Ectodermal cell (in vitro differentiated cells): ENCODE data around the gene CACFD1.
"Not testable (repeated sequence)": the region's sequence is repeated elsewhere in the genome, so short reads cannot be mapped to it uniquely, and the experiment has no call there.

Source experiments
- H3K27ac ChIP-seq: 2 replicates; pipeline ENCODE4 v1.7.0; 2013; ENCODE audit warnings: mild to moderate bottlenecking, low read depth, low read length; ENCODE audit not compliant: insufficient read depth, poor library complexity, severe bottlenecking
- H3K27me3 ChIP-seq: 2 replicates; pipeline ENCODE4 v1.7.0; 2013; ENCODE audit warnings: mild to moderate bottlenecking, low read length; ENCODE audit not compliant: insufficient read depth, control insufficient read depth, poor library complexity, severe bottlenecking
- H3K36me3 ChIP-seq: one replicate; pipeline ENCODE4 v1.7.0; 2013; ENCODE audit warnings: low read length; ENCODE audit not compliant: control insufficient read depth, insufficient read depth
- H3K4me1 ChIP-seq: one replicate; pipeline ENCODE4 v1.7.0; 2013; ENCODE audit warnings: low read length; ENCODE audit not compliant: control insufficient read depth, insufficient read depth
- H3K4me3 ChIP-seq: 2 replicates; pipeline ENCODE4 v1.7.0; 2013; ENCODE audit warnings: low read depth, low read length, control low read depth; ENCODE audit not compliant: insufficient read depth
- H3K9me3 ChIP-seq: 2 replicates; pipeline ENCODE4 v1.7.0; 2013; ENCODE audit warnings: mild to moderate bottlenecking, low read length, moderate library complexity; ENCODE audit not compliant: control insufficient read depth
- WGBS, 2 experiments: methylation state at CpG; one replicate each; pipeline ENCODE4 v1.1.7; 2013; ENCODE audit warnings: missing lambda C conversion rate in 2 of 2; 5-methylcytosine and 5-hydroxymethylcytosine counted together

Gene CACFD1

GRCh38 chr9:133440874-133441273 lies 18.9 kb upstream of the CACFD1 start:
- 95% methylated on average over 12 of the region's 12 CpGs for WGBS, 2 experiments
- H3K27me3 ChIP-seq, result no peaks in the 10 kb centered on the region
- no peaks in the 10 kb centered on the region for H3K4me1 ChIP-seq
- no peak overlapping the region for H3K27ac ChIP-seq
- H3K4me3 ChIP-seq, result no peak overlapping the region
- no peaks in the 10 kb centered on the region for H3K36me3 ChIP-seq
- no peaks in the 10 kb centered on the region for H3K9me3 ChIP-seq

- Histone ChIP-seq H3K4me3 (no peak overlapping the region), H3K36me3 (no peaks in the 10 kb centered on the region), H3K27ac (no peak overlapping the region), H3K9me3 (no peaks in the 10 kb centered on the region), H3K4me1 (no peaks in the 10 kb centered on the region), H3K27me3 (no peaks in the 10 kb centered on the region)
- WGBS, 2 experiments, result 86 to 89% methylated on average over 5 of the region's 5 CpGs
Measured at GRCh38 chr9:133441571-133441970, 18.2 kb upstream of the CACFD1 start.

- Histone ChIP-seq H3K9me3 (no peaks in the 10 kb centered on the region), H3K4me1 (no peaks in the 10 kb centered on the region), H3K4me3 (no peak overlapping the region), H3K36me3 (no peaks in the 10 kb centered on the region), H3K27me3 (no peaks in the 10 kb centered on the region), H3K27ac (no peak overlapping the region)
- 89 to 92% methylated on average over 15 of the region's 15 CpGs for WGBS, 2 experiments
Measured at GRCh38 chr9:133443248-133443647, 16.5 kb upstream of the CACFD1 start.

- Histone ChIP-seq H3K4me3 (no peak overlapping the region), H3K27ac (no peak overlapping the region), H3K9me3 (no peaks in the 10 kb centered on the region), H3K27me3 (no peaks in the 10 kb centered on the region), H3K36me3 (no peaks in the 10 kb centered on the region), H3K4me1 (no peaks in the 10 kb centered on the region)
- WGBS, 2 experiments, result 87 to 90% methylated on average over 8 of the region's 8 CpGs
Measured at GRCh38 chr9:133443982-133444381, 15.8 kb upstream of the CACFD1 start.

GRCh38 chr9:133445293-133445969 lies 14.3 kb upstream of the CACFD1 start:
- H3K4me1 ChIP-seq, result no peaks in the 10 kb centered on the region
- no peaks in the 10 kb centered on the region for H3K36me3 ChIP-seq
- no peak overlapping the region for H3K4me3 ChIP-seq
- 89 to 90% methylated on average over 23 of the region's 23 CpGs for WGBS, 2 experiments
- no peak overlapping the region for H3K27ac ChIP-seq
- H3K9me3 ChIP-seq, result no peaks in the 10 kb centered on the region
- H3K27me3 ChIP-seq, result no peaks in the 10 kb centered on the region

- H3K27ac ChIP-seq, result no peak overlapping the region
- H3K27me3 ChIP-seq, result no peaks in the 10 kb centered on the region
- no peaks in the 10 kb centered on the region for H3K36me3 ChIP-seq
- H3K4me3 ChIP-seq, result no peak overlapping the region
- WGBS, 2 experiments, result 88 to 91% methylated on average over 13 of the region's 13 CpGs
- no peaks in the 10 kb centered on the region for H3K4me1 ChIP-seq
- H3K9me3 ChIP-seq, result no peaks in the 10 kb centered on the region
Measured at GRCh38 chr9:133448487-133448972, 11.2 kb upstream of the CACFD1 start.

GRCh38 chr9:133449760-133450159 lies 10.0 kb upstream of the CACFD1 start:
- Histone ChIP-seq H3K36me3 (no peaks in the 10 kb centered on the region), H3K27ac (no peak overlapping the region), H3K4me3 (no peak overlapping the region), H3K4me1 (no peaks in the 10 kb centered on the region), H3K9me3 (no peaks in the 10 kb centered on the region), H3K27me3 (no peaks in the 10 kb centered on the region)
- WGBS, 2 experiments, result 93 to 94% methylated on average over 12 of the region's 12 CpGs

GRCh38 chr9:133451865-133452264 lies 7.9 kb upstream of the CACFD1 start:
- not testable (repeated sequence) for H3K36me3 ChIP-seq, H3K4me3 ChIP-seq, H3K4me1 ChIP-seq, H3K27me3 ChIP-seq, H3K9me3 ChIP-seq, H3K27ac ChIP-seq
- 90 to 93% methylated on average over 5 of the region's 5 CpGs for WGBS, 2 experiments

GRCh38 chr9:133452562-133452961 lies 7.2 kb upstream of the CACFD1 start:
- Histone ChIP-seq H3K9me3 (no peaks in the 10 kb centered on the region), H3K27me3 (no peaks in the 10 kb centered on the region), H3K27ac (no peak overlapping the region), H3K4me3 (no peak overlapping the region), H3K4me1 (no peaks in the 10 kb centered on the region), H3K36me3 (no peaks in the 10 kb centered on the region)
- 86 to 91% methylated on average over 7 of the region's 7 CpGs for WGBS, 2 experiments

- 93 to 96% methylated on average over 11 of the region's 11 CpGs for WGBS, 2 experiments
Measured at GRCh38 chr9:133453651-133454050, 6.1 kb upstream of the CACFD1 start.

More at GRCh38 chr9:133453651-133454050, 6.1 kb upstream of the CACFD1 start:
- H3K27ac ChIP-seq, result no peak overlapping the region
- no peaks in the 10 kb centered on the region for H3K9me3 ChIP-seq
- H3K27me3 ChIP-seq, result no peaks in the 10 kb centered on the region
- no peak overlapping the region for H3K4me3 ChIP-seq
- H3K4me1 ChIP-seq, result no peaks in the 10 kb centered on the region
- no peaks in the 10 kb centered on the region for H3K36me3 ChIP-seq
